Neutrophil (primary cell): Measurements from ENCODE around the gene DGCR2.

ENCODE experiments used
- H3K27ac ChIP-seq: fragments of 200-600 bp; sonication (generic); 2 replicates; pipeline ENCODE4 v1.5.1; 2016; ENCODE audit warnings: mild to moderate bottlenecking, moderate library complexity
- H3K27me3 ChIP-seq: fragments of 200-600 bp; sonication (generic); 2 replicates; pipeline ENCODE4 v1.6.0; 2016; ENCODE audit warnings: mild to moderate bottlenecking
- H3K36me3 ChIP-seq: fragments of 200-600 bp; sonication (generic); 2 replicates; pipeline ENCODE4 v1.5.1; 2017
- H3K4me1 ChIP-seq, 2 experiments: fragments of 200-600 bp in 1 of 2; sonication (generic) in 1 of 2; 1 replicate in 1 of 2; 2 replicates in 1 of 2; pipeline versions ENCODE4 v1.5.1 to v1.6.1; 2013 to 2016; ENCODE audit warnings: low read depth in 1 of 2, low read length in 1 of 2, mild to moderate bottlenecking in 1 of 2, moderate library complexity in 1 of 2; ENCODE audit not compliant: control insufficient read depth in 1 of 2, insufficient read depth in 1 of 2
- H3K4me3 ChIP-seq, 2 experiments: fragments of 200-600 bp in 1 of 2; sonication (generic) in 1 of 2; 1 replicate in 1 of 2; 2 replicates in 1 of 2; pipeline ENCODE4 v1.5.1; 2013 to 2016; ENCODE audit warnings: low read depth in 1 of 2, low read length in 1 of 2, mild to moderate bottlenecking in 1 of 2, moderate library complexity in 1 of 2
- H3K9me3 ChIP-seq: fragments of 200-600 bp; sonication (generic); 2 replicates; pipeline ENCODE4 v1.5.1; 2016
- CTCF ChIP-seq: fragments of 200-600 bp; sonication (generic); IDR thresholded peaks from 2 replicates; pipeline ENCODE4 v1.5.1; 2016; ENCODE audit warnings: antibody characterized with exemption

The DGCR2 gene

GRCh38 chr22:19150482-19151328, 28.5 kb upstream of the DGCR2 start:
- peaks cover 97% of the 10 kb centered on the region for H3K27me3 ChIP-seq
- no peak for TF ChIP-seq CTCF

GRCh38 chr22:19149991-19150390, 27.8 kb upstream of the DGCR2 start, which contains the start of gene GSC2:
TSS of gene GSC2 (minus strand) at chr22:19150292. CDS start at chr22:19150283, 9 bp downstream.
- H3K27ac ChIP-seq, result no peak within 1 kb of the TSS
- H3K4me3 ChIP-seq, result peak within 1 kb of the TSS; percentile 2 to 12
- peaks cover 8 to 18% of the 10 kb centered on the region in 2 experiments for H3K4me1 ChIP-seq
- H3K27me3 ChIP-seq, result peaks cover 90% of the 10 kb centered on the region
- H3K9me3 ChIP-seq, result no peaks in the 10 kb centered on the region
- H3K36me3 ChIP-seq, result no peaks in the 10 kb centered on the region
- TF ChIP-seq CTCF, result no peak

More at GRCh38 chr22:19150482-19151328, 28.5 kb upstream of the DGCR2 start:
- Histone ChIP-seq H3K27ac (no peak overlapping the region), H3K9me3 (no peaks in the 10 kb centered on the region), H3K36me3 (no peaks in the 10 kb centered on the region), H3K4me1 (peaks cover 7 to 18% of the 10 kb centered on the region in 2 experiments), H3K4me3 (no peak overlapping the region)

GRCh38 chr22:19149047-19149883, 27.1 kb upstream of the DGCR2 start:
- peaks cover 86% of the 10 kb centered on the region for H3K27me3 ChIP-seq
- no peak overlapping the region for H3K27ac ChIP-seq
- peak overlapping the region; percentile 2 to 12 for H3K4me3 ChIP-seq
- no peaks in the 10 kb centered on the region for H3K9me3 ChIP-seq
- H3K4me1 ChIP-seq, result peaks cover 12 to 18% of the 10 kb centered on the region in 2 experiments
- no peaks in the 10 kb centered on the region for H3K36me3 ChIP-seq
- no peak for TF ChIP-seq CTCF

GRCh38 chr22:19148417-19149046, 26.3 kb upstream of the DGCR2 start:
- TF ChIP-seq CTCF, result no peak
- H3K36me3 ChIP-seq, result no peaks in the 10 kb centered on the region
- peak overlapping the region in 1 of 2 experiments; percentile 2 for H3K4me3 ChIP-seq
- no peaks in the 10 kb centered on the region for H3K9me3 ChIP-seq
- H3K27me3 ChIP-seq, result peaks cover 79% of the 10 kb centered on the region
- H3K4me1 ChIP-seq, result peaks cover 19 to 20% of the 10 kb centered on the region in 2 experiments
- H3K27ac ChIP-seq, result no peak overlapping the region

- Histone ChIP-seq H3K4me1 (peaks cover 19 to 24% of the 10 kb centered on the region in 2 experiments), H3K27me3 (peaks cover 66% of the 10 kb centered on the region), H3K9me3 (no peaks in the 10 kb centered on the region), H3K27ac (no peak overlapping the region), H3K4me3 (no peak overlapping the region), H3K36me3 (peaks cover 5% of the 10 kb centered on the region)
- no peak for TF ChIP-seq CTCF
Measured at GRCh38 chr22:19147195-19147780, 25.1 kb upstream of the DGCR2 start.
